Measurements from ENCODE around the gene MPHOSPH9.

- TF ChIP-seq CTCF (IDR thresholded peaks at IDR 0.05) (no peak), POLR2A (IDR thresholded peaks at IDR 0.05) (peak in 1 of 2 donors; percentile 20)
Observed at GRCh38 chr12:123109319-123109772, 123.6 kb downstream of the MPHOSPH9 start.
